Epithelial cell of esophagus (primary cell): ENCODE results near the gene SCFD2.

ENCODE experiments used
- DNase-seq: peaks from one replicate; pipeline ENCODE4 v3.0.0; 2010; ENCODE audit warnings: low read depth
- H3K4me3 ChIP-seq: 2 replicates; pipeline ENCODE4 v1.5.1; 2011; ENCODE audit warnings: mild to moderate bottlenecking, low read length, control low read depth
- CTCF ChIP-seq: IDR thresholded peaks from 2 replicates; pipeline ENCODE4 v1.5.1; 2011; ENCODE audit warnings: low read depth, mild to moderate bottlenecking, low read length, control low read depth, inconsistent platforms; ENCODE audit not compliant: insufficient read depth; ENCODE audit errors: missing control alignments

The SCFD2 gene

GRCh38 chr4:53010318-53010717 lies 355.5 kb downstream of the SCFD2 start:
- no peak for DNase-seq

GRCh38 chr4:53009824-53010223 lies 356.0 kb downstream of the SCFD2 start:
- TF ChIP-seq CTCF, result no peak
- DNase-seq, result no peak
- H3K4me3 ChIP-seq, result no peak overlapping the region

More at GRCh38 chr4:53010318-53010717, 355.5 kb downstream of the SCFD2 start:
- no peak overlapping the region for H3K4me3 ChIP-seq
- no peak for TF ChIP-seq CTCF

GRCh38 chr4:53007024-53007423 lies 358.8 kb downstream of the SCFD2 start:
- no peak for TF ChIP-seq CTCF
- no peak overlapping the region for H3K4me3 ChIP-seq
- no peak for DNase-seq

- no peak overlapping the region for H3K4me3 ChIP-seq
- TF ChIP-seq CTCF, result no peak
- no peak for DNase-seq
Observed at GRCh38 chr4:53005808-53006207, 360.1 kb downstream of the SCFD2 start.

GRCh38 chr4:53005149-53005546 lies 360.7 kb downstream of the SCFD2 start:
- no peak overlapping the region for H3K4me3 ChIP-seq
- TF ChIP-seq CTCF, result no peak
- no peak for DNase-seq

- no peak overlapping the region for H3K4me3 ChIP-seq
- no peak for DNase-seq
- TF ChIP-seq CTCF, result no peak
Observed at GRCh38 chr4:53004497-53005148, 361.2 kb downstream of the SCFD2 start.

- no peak overlapping the region for H3K4me3 ChIP-seq
- TF ChIP-seq CTCF, result no peak
- no peak for DNase-seq
Observed at GRCh38 chr4:53003959-53004358, 361.9 kb downstream of the SCFD2 start.
